GM18873 (cell line): ENCODE results near the gene SPINT2.

Experiments used
- ATAC-seq: cut with Tn5 transposase; IDR thresholded peaks from one replicate; pipeline ENCODE4 v1.9.1; 2021; ENCODE audit warnings: mild to moderate bottlenecking, moderate library complexity, moderate number of reproducible peaks; ENCODE audit not compliant: unreplicated experiment, low FRiP score

The SPINT2 gene

GRCh38 chr19:38266981-38267597 is 2.7 kb downstream of the SPINT2 start:
- ATAC-seq, result no peak

- no peak for ATAC-seq
Measured at GRCh38 chr19:38267761-38268483, 3.5 kb downstream of the SPINT2 start.

- ATAC-seq, result no peak
Measured at GRCh38 chr19:38268539-38268938, 4.2 kb downstream of the SPINT2 start.

- no peak for ATAC-seq
Measured at GRCh38 chr19:38270587-38271167, 6.3 kb downstream of the SPINT2 start.

GRCh38 chr19:38273499-38273898 is 9.1 kb downstream of the SPINT2 start:
- no peak for ATAC-seq

GRCh38 chr19:38274739-38275138 is 10.4 kb downstream of the SPINT2 start:
- no peak for ATAC-seq

GRCh38 chr19:38276942-38277517 is 12.7 kb downstream of the SPINT2 start:
- ATAC-seq, result no peak

GRCh38 chr19:38277549-38277948 is 13.2 kb downstream of the SPINT2 start:
- ATAC-seq, result no peak

- ATAC-seq, result no peak
Measured at GRCh38 chr19:38277969-38278680, 13.8 kb downstream of the SPINT2 start.

GRCh38 chr19:38278751-38279150 is 14.4 kb downstream of the SPINT2 start:
- no peak for ATAC-seq

GRCh38 chr19:38280030-38280921 is 15.9 kb downstream of the SPINT2 start:
- no peak for ATAC-seq

- no peak for ATAC-seq
Measured at GRCh38 chr19:38281811-38282566, 17.6 kb downstream of the SPINT2 start.

- ATAC-seq, result no peak
Measured at GRCh38 chr19:38283271-38283670, 18.9 kb downstream of the SPINT2 start.

GRCh38 chr19:38284422-38284821 is 20.0 kb downstream of the SPINT2 start:
- no peak for ATAC-seq

- no peak for ATAC-seq
Measured at GRCh38 chr19:38285567-38285966, 21.2 kb downstream of the SPINT2 start.

- no peak for ATAC-seq
Measured at GRCh38 chr19:38287604-38288003, 23.2 kb downstream of the SPINT2 start.

GRCh38 chr19:38288123-38288855 is 23.9 kb downstream of the SPINT2 start:
- no peak for ATAC-seq

GRCh38 chr19:38289955-38290354 is 25.6 kb downstream of the SPINT2 start:
- no peak for ATAC-seq
